ENCODE results near the gene ANO1. TPM values are rescaled to one million over a fixed set of nuclear protein-coding genes. Genes with fewer than 3 reads are reported as not detected.

The ANO1 gene
- total RNA-seq, 1 experiment from 2014 or later = 17.8 TPM

GRCh38 chr11:70092959-70093715, 15.0 kb downstream of the ANO1 start:
- TF ChIP-seq CTCF (IDR thresholded peaks at IDR 0.05; ENCODE audit: unreplicated experiment) = no peak
- peaks cover 13% of the 10 kb centered on the region for H3K27me3 Mint-ChIP-seq (ENCODE audit: unreplicated experiment)
- intact Hi-C loops (cut with micrococcal nuclease; ENCODE audit: unreplicated experiment) = no loop called here
- peaks cover 4% of the 10 kb centered on the region for H3K9me3 Mint-ChIP-seq (ENCODE audit: low read depth, unreplicated experiment)
- CTCF ChIA-PET = no interaction called here
- no peaks in the 10 kb centered on the region for H3K36me3 Mint-ChIP-seq (ENCODE audit: insufficient read depth, unreplicated experiment)
- BruUV-seq (replicated peaks) = no TSS peak
- no peak for DNase-seq
- H3K4me1 Mint-ChIP-seq (ENCODE audit: low read depth, unreplicated experiment) = no peaks in the 10 kb centered on the region
- H3K27ac Mint-ChIP-seq (ENCODE audit: unreplicated experiment) = no peak overlapping the region
- no peak overlapping the region for H3K4me3 Mint-ChIP-seq (ENCODE audit: low read depth, unreplicated experiment)

GRCh38 chr11:70095541-70096252, 17.6 kb downstream of the ANO1 start:
- no peak for TF ChIP-seq CTCF (IDR thresholded peaks at IDR 0.05; ENCODE audit: unreplicated experiment)
- Mint-ChIP-seq H3K9me3 (ENCODE audit: low read depth, unreplicated experiment) (peaks cover 4% of the 10 kb centered on the region), H3K36me3 (ENCODE audit: insufficient read depth, unreplicated experiment) (no peaks in the 10 kb centered on the region), H3K27ac (ENCODE audit: unreplicated experiment) (no peak overlapping the region), H3K4me3 (ENCODE audit: low read depth, unreplicated experiment) (no peak overlapping the region), H3K4me1 (ENCODE audit: low read depth, unreplicated experiment) (no peaks in the 10 kb centered on the region), H3K27me3 (ENCODE audit: unreplicated experiment) (peaks cover 13% of the 10 kb centered on the region)
- no peak for DNase-seq
- no TSS peak for BruUV-seq (replicated peaks)
- CTCF ChIA-PET = interaction anchor here (0.6 to 0.8 kb wide), 2 partner anchors 117 to 143 kb away, joined by 3 read pairs; no protein-coding TSS in a partner anchor
- intact Hi-C loops (cut with micrococcal nuclease; ENCODE audit: unreplicated experiment) = no loop called here

GRCh38 chr11:70097783-70098563, 19.9 kb downstream of the ANO1 start:
- Mint-ChIP-seq H3K27me3 (ENCODE audit: unreplicated experiment) (peaks cover 6% of the 10 kb centered on the region), H3K4me3 (ENCODE audit: low read depth, unreplicated experiment) (no peak overlapping the region), H3K4me1 (ENCODE audit: low read depth, unreplicated experiment) (no peaks in the 10 kb centered on the region), H3K36me3 (ENCODE audit: insufficient read depth, unreplicated experiment) (no peaks in the 10 kb centered on the region), H3K27ac (ENCODE audit: unreplicated experiment) (no peak overlapping the region), H3K9me3 (ENCODE audit: low read depth, unreplicated experiment) (peaks cover 4% of the 10 kb centered on the region)
- intact Hi-C loops (cut with micrococcal nuclease; ENCODE audit: unreplicated experiment) = no loop called here
- no peak for DNase-seq
- no peak for TF ChIP-seq CTCF (IDR thresholded peaks at IDR 0.05; ENCODE audit: unreplicated experiment)
- no TSS peak for BruUV-seq (replicated peaks)
- CTCF ChIA-PET = no interaction called here

- intact Hi-C loops (cut with micrococcal nuclease; ENCODE audit: unreplicated experiment) = no loop called here
- H3K9me3 Mint-ChIP-seq (ENCODE audit: low read depth, unreplicated experiment) = peaks cover 4% of the 10 kb centered on the region
- H3K4me1 Mint-ChIP-seq (ENCODE audit: low read depth, unreplicated experiment) = no peaks in the 10 kb centered on the region
- TF ChIP-seq CTCF (IDR thresholded peaks at IDR 0.05; ENCODE audit: unreplicated experiment) = no peak
- H3K27ac Mint-ChIP-seq (ENCODE audit: unreplicated experiment) = no peak overlapping the region
- CTCF ChIA-PET = no interaction called here
- no peaks in the 10 kb centered on the region for H3K27me3 Mint-ChIP-seq (ENCODE audit: unreplicated experiment)
- no peaks in the 10 kb centered on the region for H3K36me3 Mint-ChIP-seq (ENCODE audit: insufficient read depth, unreplicated experiment)
- DNase-seq = no peak
- BruUV-seq (replicated peaks) = no TSS peak
- no peak overlapping the region for H3K4me3 Mint-ChIP-seq (ENCODE audit: low read depth, unreplicated experiment)
These were observed 20.8 kb downstream of the ANO1 start for GRCh38 chr11:70098936-70099335.
